Lung (tissue), 12 donors: ENCODE results near the gene NOTCH2. TPM values are rescaled to one million over a fixed set of nuclear protein-coding genes. Genes with fewer than 3 reads are reported as not detected.

Source experiments
- ATAC-seq: fragments of 200-7000 bp; cut with Tn5 transposase; one replicate; pipeline ENCODE4 v1.9.1; 2020; ENCODE audit warnings: moderate number of reproducible peaks; ENCODE audit not compliant: insufficient read depth, low FRiP score
- DNase-seq, 3 donors: peaks; one replicate each; pipeline ENCODE4 v3.0.0-alpha.2; 2013 to 2017
- H3K27ac ChIP-seq, 2 donors: one replicate each; pipeline ENCODE4 v1.5.1; 2013; ENCODE audit warnings: mild to moderate bottlenecking in 2 of 2, moderate library complexity in 2 of 2, control low read depth in 1 of 2, inconsistent platforms in 1 of 2, low read depth in 1 of 2, low read length in 1 of 2
- H3K27me3 ChIP-seq, 3 donors: one replicate each; pipeline ENCODE4 v1.5.1; 2013; ENCODE audit warnings: low read length in 2 of 3; ENCODE audit not compliant: control insufficient read depth in 3 of 3, insufficient read depth in 3 of 3
- H3K36me3 ChIP-seq, 4 donors: one replicate each; pipeline ENCODE4 v1.5.1; 2013; ENCODE audit warnings: low read length in 4 of 4, mild to moderate bottlenecking in 1 of 4, moderate library complexity in 1 of 4; ENCODE audit not compliant: control insufficient read depth in 4 of 4, insufficient read depth in 4 of 4
- H3K4me1 ChIP-seq, 5 donors: one replicate each; pipeline ENCODE4 v1.5.1; 2013; ENCODE audit warnings: low read length in 5 of 5, mild to moderate bottlenecking in 2 of 5, moderate library complexity in 1 of 5; ENCODE audit not compliant: control insufficient read depth in 5 of 5, insufficient read depth in 5 of 5
- H3K4me3 ChIP-seq: one replicate; pipeline ENCODE4 v1.5.1; 2013; ENCODE audit warnings: mild to moderate bottlenecking, control low read depth, moderate library complexity
- H3K9ac ChIP-seq, 2 donors: one replicate each; pipeline ENCODE4 v1.5.1; 2013; ENCODE audit warnings: low read length in 2 of 2, control low read depth in 1 of 2; ENCODE audit not compliant: insufficient read depth in 1 of 2
- H3K9me3 ChIP-seq, 4 donors: one replicate each; pipeline ENCODE4 v1.5.1; 2013; ENCODE audit warnings: low read length in 3 of 4, mild to moderate bottlenecking in 1 of 4, moderate library complexity in 1 of 4; ENCODE audit not compliant: control insufficient read depth in 4 of 4, insufficient read depth in 3 of 4
- CTCF ChIP-seq: IDR thresholded peaks from 2 replicates; pipeline ENCODE4 v1.5.1; 2012; ENCODE audit warnings: mild to moderate bottlenecking; ENCODE audit errors: control extremely low read depth, extremely low read depth
- WGBS, 2 donors: extraction: QIAGEN DNeasy Blood & Tissue Kit; methylation state at CpG; one replicate each; pipeline ENCODE4 v1.1.7; 2013; 5-methylcytosine and 5-hydroxymethylcytosine counted together
- polyA plus RNA-seq, 2 donors: library from polyadenylated mRNA; stranded (reverse); fragments of 200-250 nt; gene quantifications; one replicate each; pipeline ENCODE4 v1.2.1, GENCODE V29; 2013
- total RNA-seq, 2 donors: library from RNA; depleted of rRNA in 1 of 2; stranded (reverse); fragments of >200 nt in 1 of 2; gene quantifications; one replicate each; pipeline ENCODE4 v1.2.1, GENCODE V29; 2014 to 2021
- donor health status: control.
- donor health status: control.
- donor health status: Bipolar disorder and iron deficiency.
- donor health status: healthy.
- donor health status: DM: yes; HTN: yes; CAD: no.

The NOTCH2 gene
- total and polyA plus RNA-seq, 4 donors: 6.8 to 179 (median 80.3) TPM

- H3K27me3 ChIP-seq: no peaks in the 10 kb centered on the region
- no peak overlapping the region for H3K4me3 ChIP-seq
- H3K9me3 ChIP-seq: peaks cover 0 to 3% (median 3%) of the 10 kb centered on the region in 4 donors
- no peak for TF ChIP-seq CTCF
- ATAC-seq: no peak
- no peak overlapping the region for H3K9ac ChIP-seq
- WGBS, 2 donors: 95% methylated on average over 2 of the region's 2 CpGs
- H3K4me1 ChIP-seq: peaks cover 0 to 10% (median 0%) of the 10 kb centered on the region in 5 donors
- DNase-seq: no peak
- no peak overlapping the region for H3K27ac ChIP-seq
- H3K36me3 ChIP-seq: peaks cover 27 to 71% (median 41%) of the 10 kb centered on the region in 4 donors
Observed at GRCh38 chr1:119935915-119936314, 133.5 kb downstream of the NOTCH2 start.

- TF ChIP-seq CTCF: no peak
Observed at GRCh38 chr1:119935373-119935772, 134.1 kb downstream of the NOTCH2 start.

GRCh38 chr1:119933397-119933796, 136.1 kb downstream of the NOTCH2 start:
- DNase-seq (no peak), ATAC-seq (no peak)
- no peak overlapping the region for H3K9ac ChIP-seq
- peaks cover 24 to 63% (median 37%) of the 10 kb centered on the region in 4 donors for H3K36me3 ChIP-seq
- H3K4me3 ChIP-seq: no peak overlapping the region
- H3K9me3 ChIP-seq: peaks cover 2 to 3% (median 3%) of the 10 kb centered on the region in 4 donors
- H3K4me1 ChIP-seq: peaks cover 0 to 10% (median 0%) of the 10 kb centered on the region in 5 donors
- no peak for TF ChIP-seq CTCF
- no peaks in the 10 kb centered on the region for H3K27me3 ChIP-seq
- no peak overlapping the region for H3K27ac ChIP-seq

More at GRCh38 chr1:119935373-119935772, 134.1 kb downstream of the NOTCH2 start:
- no peaks in the 10 kb centered on the region for H3K27me3 ChIP-seq
- DNase-seq (no peak), ATAC-seq (no peak)
- no peak overlapping the region for H3K27ac ChIP-seq
- no peak overlapping the region for H3K4me3 ChIP-seq
- 60 to 93% methylated on average over 1 of the region's 1 CpG for WGBS, 2 donors
- H3K4me1 ChIP-seq: peaks cover 0 to 10% (median 0%) of the 10 kb centered on the region in 5 donors
- H3K9ac ChIP-seq: no peak overlapping the region
- H3K36me3 ChIP-seq: peaks cover 25 to 68% (median 37%) of the 10 kb centered on the region in 4 donors
- H3K9me3 ChIP-seq: peaks cover 0 to 3% (median 3%) of the 10 kb centered on the region in 4 donors
